Vagina (tissue), 2 donors: Measurements from ENCODE around the gene CTBP1.

Source experiments
- POLR2A ChIP-seq, 2 donors: fragments of 450-650 bp; IDR thresholded peaks; one replicate each; pipeline ENCODE4 v1.6.1; 2017; ENCODE audit warnings: antibody characterized with exemption in 2 of 2, mild to moderate bottlenecking in 2 of 2, moderate library complexity in 2 of 2
- TF ChIP-seq, protein P1 (sequence below), 3 experiments: fragments of 450-650 bp in 2 of 3; fragments of 200-600 bp in 1 of 3; sonication (generic) in 1 of 3; IDR thresholded peaks; one replicate each; pipeline ENCODE4 v1.5.1; 2017 to 2019; ENCODE audit warnings: antibody characterized with exemption in 3 of 3, mild to moderate bottlenecking in 2 of 3, moderate library complexity in 2 of 3

DNA sequence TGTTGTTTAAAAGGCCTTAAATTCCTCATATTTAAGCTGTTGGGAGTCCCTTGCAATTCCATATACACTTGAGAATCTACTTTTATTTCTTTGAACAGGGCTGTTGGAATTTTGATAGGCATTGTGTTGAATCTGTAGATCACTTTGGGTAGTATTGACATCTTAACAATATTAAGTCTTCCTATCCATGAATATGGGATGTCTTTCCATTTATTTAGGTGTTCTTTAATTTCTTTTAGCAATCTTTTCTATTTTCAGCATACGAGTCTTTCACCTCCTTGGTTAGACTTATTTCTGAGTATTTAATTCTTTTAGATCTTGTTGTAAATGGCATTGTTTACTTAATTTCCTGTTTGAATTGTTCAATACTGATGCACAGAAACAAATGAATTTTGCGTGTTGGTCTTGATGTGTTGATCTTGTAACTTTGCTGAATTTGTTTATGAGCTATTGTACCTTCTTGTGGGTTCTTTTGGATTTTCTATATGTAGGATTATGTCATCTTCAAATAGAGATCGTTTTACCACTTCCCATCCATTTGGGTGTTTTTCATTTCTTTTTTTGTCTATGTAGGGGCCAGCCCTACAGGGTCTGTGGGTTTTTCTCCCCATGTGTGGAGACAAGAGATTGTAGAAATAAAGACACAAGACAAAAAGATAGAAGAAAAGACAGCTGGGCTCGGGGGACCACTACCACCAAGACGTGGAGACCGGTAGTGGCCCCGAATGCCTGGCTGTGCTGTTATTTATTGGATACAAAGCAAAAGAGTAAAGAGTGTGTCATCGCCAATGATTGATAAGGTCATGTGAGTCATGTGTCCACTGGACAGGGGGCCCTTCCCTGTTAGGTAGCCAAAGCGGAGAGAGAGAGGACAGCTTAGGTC, 18.2 kb upstream of the CTBP1 start:
- TF ChIP-seq, protein P1, sequence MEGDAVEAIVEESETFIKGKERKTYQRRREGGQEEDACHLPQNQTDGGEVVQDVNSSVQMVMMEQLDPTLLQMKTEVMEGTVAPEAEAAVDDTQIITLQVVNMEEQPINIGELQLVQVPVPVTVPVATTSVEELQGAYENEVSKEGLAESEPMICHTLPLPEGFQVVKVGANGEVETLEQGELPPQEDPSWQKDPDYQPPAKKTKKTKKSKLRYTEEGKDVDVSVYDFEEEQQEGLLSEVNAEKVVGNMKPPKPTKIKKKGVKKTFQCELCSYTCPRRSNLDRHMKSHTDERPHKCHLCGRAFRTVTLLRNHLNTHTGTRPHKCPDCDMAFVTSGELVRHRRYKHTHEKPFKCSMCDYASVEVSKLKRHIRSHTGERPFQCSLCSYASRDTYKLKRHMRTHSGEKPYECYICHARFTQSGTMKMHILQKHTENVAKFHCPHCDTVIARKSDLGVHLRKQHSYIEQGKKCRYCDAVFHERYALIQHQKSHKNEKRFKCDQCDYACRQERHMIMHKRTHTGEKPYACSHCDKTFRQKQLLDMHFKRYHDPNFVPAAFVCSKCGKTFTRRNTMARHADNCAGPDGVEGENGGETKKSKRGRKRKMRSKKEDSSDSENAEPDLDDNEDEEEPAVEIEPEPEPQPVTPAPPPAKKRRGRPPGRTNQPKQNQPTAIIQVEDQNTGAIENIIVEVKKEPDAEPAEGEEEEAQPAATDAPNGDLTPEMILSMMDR (IDR thresholded peaks at IDR 0.05) = no peak
- no peak for TF ChIP-seq POLR2A (IDR thresholded peaks at IDR 0.05)
